ENCODE measurements around the gene GLIS1. TPM values are rescaled to one million over a fixed set of nuclear protein-coding genes. Genes with fewer than 3 reads are reported as not detected.

The GLIS1 gene
- polyA plus RNA-seq, 3 donors: 0.22 to 3.7 (median 0.56) TPM

- WGBS, 3 donors: 90 to 95% (median 93%) methylated on average over 8 of the region's 8 CpGs
- H3K27ac ChIP-seq (ENCODE audit: low read depth, low read length): no peak overlapping the region
Observed at GRCh38 chr1:53573522-53573921, 165.4 kb downstream of the GLIS1 start.

GRCh38 chr1:53572815-53573173 lies 166.2 kb downstream of the GLIS1 start:
- WGBS, 3 donors: 68 to 92% (median 91%) methylated on average over 3 of the region's 3 CpGs
- H3K27ac ChIP-seq (ENCODE audit: low read depth, low read length): no peak overlapping the region

DNA sequence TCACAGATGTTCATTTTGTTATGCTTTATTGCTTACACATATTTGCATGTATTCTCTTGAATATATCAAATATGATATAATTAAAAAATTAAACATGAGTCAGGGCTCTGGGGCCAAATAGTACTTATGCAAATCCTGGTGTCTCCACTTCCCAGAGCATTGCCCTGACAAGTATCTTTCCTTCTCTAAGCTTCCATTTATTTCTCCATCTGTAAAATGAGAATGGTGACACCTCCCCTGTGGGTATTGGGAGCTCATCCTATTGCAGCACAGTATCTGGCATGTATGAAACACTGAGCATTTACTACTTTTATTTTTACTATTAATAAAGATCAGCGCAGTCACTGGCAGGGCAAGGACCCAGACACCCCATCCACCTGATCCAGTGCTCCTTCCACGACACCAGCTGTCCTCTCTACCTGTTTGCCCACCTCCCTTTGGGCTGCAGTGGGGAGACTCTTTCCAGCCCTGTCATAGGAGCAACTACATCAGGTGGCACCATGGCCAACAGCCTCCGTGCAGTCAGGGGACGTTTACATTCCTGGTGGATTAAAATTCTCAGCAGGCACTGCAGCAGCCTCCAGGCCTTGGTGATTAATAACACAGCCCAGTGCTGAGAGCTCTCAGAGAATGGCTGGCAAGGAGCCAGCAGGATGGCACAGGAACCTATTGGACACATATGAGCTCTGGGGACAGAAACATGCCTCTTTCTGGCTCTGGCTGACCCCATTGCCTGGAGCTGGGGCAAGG lies 166.7 kb downstream of the GLIS1 start:
- H3K27ac ChIP-seq (ENCODE audit: low read depth, low read length): no peak overlapping the region
- WGBS, 3 donors: 69 to 78% (median 70%) methylated on average over 4 of the region's 4 CpGs

DNA sequence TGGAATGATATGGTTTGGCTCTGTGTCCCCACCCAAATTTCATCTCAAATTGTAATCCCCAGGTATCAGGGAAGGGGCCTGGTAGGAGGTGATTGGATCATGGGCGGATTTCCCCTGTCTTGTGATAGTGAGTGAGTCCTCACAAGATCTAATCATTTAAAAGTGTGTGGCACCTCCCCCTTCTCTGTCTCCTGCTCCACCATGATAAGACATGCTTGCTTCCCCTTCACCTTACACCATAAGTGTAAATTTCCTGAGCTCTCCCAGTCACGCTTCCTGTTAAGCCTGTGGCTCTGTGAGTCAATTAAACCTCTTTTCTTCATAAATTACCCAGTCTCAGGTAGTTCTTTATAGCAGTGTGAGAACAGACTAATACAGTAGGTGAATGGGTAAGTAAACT lies 170.4 kb downstream of the GLIS1 start:
- H3K27ac ChIP-seq (ENCODE audit: low read depth, low read length): no peak overlapping the region
- 70 to 87% (median 79%) methylated on average over 2 of the region's 2 CpGs for WGBS, 3 donors

GRCh38 chr1:53567851-53568250 lies 171.1 kb downstream of the GLIS1 start:
- WGBS, 3 donors: 92 to 98% (median 95%) methylated on average over 3 of the region's 3 CpGs

DNA sequence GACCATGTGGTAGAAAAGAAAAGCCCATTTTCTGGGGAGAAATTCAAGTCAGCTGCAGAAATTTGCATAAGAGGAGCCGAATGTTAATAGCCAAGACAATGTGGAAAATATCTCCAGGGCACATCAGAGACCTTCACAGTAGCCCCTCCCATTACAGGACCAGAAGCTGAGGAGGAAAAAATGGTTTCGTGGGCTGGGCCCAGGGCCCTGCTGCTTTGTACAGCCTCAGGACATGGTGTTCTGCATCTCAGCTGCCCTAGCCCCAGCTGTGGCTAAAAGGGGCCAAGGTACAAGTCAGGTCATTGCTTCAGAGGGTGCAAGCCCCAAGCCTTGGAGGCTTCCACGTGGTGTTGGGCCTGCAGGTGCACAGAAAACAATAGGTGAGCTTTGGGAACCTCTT lies 171.5 kb downstream of the GLIS1 start:
- no peak overlapping the region for H3K27ac ChIP-seq (ENCODE audit: low read depth, low read length)
- 64 to 77% (median 75%) methylated on average over 3 of the region's 3 CpGs for WGBS, 3 donors

More at GRCh38 chr1:53567851-53568250, 171.1 kb downstream of the GLIS1 start:
- H3K27ac ChIP-seq (ENCODE audit: low read depth, low read length): no peak overlapping the region

DNA sequence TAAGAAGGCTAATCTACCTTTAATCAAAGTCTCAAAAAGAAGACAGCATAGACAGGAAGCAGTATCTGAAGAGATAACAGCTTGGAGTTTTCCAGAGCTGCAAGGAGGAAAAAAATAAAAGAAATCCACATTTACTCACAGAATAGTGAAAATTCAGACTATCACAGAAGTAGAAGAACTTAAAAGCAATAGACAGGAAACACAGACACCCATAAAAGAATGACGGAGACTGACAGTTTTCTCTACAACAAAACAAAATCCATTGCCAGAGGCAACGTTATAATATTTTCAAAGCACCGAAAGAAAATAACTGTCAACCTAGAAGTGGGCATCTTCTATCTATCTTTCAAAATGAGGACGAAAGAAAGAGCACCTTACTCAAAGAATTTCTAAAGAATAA lies 175.4 kb downstream of the GLIS1 start:
- H3K27ac ChIP-seq (ENCODE audit: low read depth, low read length): no peak overlapping the region
- 48 to 64% (median 49%) methylated on average over 4 of the region's 4 CpGs for WGBS, 3 donors

GRCh38 chr1:53562981-53563379 lies 176.0 kb downstream of the GLIS1 start:
- 79 to 84% (median 83%) methylated on average over 3 of the region's 3 CpGs for WGBS, 3 donors
- H3K27ac ChIP-seq (ENCODE audit: low read depth, low read length): no peak overlapping the region

DNA sequence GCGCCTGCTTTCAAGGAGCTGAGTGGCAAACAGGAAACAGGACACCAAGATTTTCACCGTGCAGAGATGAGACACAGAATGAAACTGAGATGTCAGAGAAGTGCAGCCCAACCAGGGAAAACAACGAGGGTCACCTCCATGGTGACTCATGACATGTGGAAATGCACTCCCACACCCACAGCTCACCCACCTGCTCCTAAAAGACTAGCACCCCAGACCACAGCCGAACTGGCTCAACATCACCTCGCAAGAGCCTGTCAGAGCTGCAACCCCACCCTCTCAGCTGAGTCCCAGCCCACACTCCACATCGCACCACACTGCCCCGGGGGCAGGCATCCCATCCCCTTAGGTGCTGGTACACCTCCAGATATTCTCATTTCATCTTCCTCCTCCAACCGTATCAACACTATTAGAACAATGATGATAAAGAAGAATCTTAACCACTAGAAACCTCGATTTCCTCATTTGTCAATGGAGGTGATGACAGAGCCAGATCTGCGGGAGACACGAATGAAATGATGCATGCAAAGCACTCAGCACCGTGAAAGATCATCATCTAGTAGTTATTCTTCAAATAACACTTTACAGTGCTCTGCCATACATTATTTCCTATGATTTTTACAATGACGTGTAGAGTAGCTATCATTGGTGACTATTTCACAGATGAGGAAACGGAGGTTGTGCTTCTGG lies 176.5 kb downstream of the GLIS1 start:
- WGBS, 3 donors: 63 to 72% (median 66%) methylated on average over 14 of the region's 14 CpGs
- H3K27ac ChIP-seq (ENCODE audit: low read depth, low read length): no peak overlapping the region

DNA sequence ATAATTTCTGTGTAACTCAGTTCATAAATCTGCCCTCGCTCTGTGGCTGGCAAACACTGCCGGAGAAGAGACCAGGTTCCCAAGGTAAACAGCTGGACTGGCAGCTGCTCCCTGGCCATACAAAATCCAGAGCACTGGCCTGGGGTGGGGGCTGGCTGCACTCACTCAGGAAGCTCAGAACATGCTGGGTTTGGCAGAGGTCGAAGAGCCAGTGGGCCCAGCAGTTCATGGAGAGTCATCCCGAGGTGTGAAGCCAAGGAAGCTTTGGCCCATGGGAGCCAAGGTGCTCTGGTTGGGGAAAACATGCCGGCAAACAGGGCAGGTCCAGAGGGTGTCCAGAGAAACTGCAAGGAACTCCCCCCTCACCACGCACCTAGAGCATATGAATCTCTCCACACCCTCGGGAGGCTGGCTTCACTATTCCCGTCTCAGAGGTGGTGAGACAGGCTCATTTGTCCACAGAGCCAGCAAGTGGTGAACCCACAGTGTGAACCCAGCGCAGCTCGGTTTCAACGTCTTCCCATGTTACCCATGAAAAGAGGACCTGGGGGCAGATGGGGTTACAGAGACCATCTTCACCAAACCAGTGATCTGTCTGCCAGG lies 177.4 kb downstream of the GLIS1 start:
- WGBS, 3 donors: 78 to 88% (median 81%) methylated on average over 11 of the region's 11 CpGs
- H3K27ac ChIP-seq (ENCODE audit: low read depth, low read length): no peak overlapping the region

DNA sequence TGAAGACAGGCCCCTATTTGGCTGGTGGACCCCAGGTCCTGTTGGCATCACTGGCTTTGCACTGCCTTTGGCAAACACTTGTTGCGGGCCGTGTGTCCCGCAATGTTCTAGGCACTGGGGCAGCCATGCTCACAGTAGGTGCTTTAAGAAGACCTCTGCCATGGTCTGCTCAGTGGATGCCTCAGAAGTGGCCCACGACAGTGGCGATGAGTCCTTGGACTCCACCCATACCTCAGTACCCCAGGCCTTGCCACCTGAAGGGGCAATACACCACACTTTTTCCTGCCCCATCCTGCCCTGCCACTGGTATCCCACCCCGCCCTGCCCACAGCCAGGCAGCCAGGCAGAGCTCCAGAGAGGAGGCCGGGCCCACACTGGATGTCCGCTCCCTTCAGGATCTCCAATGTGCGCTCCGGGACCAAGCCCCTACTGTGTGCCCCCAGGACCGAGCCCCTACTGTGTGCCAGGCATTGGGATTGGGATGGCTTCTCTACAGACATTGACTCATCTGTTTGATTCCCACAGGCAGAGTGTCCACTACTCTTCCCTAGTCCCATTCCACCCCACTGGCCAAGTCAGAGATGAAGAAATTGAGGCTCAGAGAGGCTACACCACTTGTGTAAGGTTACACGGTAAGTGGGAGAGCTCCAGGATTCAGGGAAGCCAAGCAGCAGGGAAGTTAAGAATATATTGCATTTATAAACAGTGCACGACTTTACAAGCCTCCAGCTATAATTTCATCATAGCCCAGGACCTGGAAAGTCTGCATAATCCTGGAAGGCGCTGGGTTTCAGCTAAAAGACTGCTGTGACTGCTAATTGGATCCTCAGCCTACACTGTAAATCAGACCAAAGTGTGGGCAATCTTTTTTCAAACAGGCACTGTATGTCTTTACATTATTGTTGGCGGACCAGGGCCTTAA lies 178.1 kb downstream of the GLIS1 start:
- no peak overlapping the region for H3K27ac ChIP-seq (ENCODE audit: low read depth, low read length)
- WGBS, 3 donors: 84 to 90% (median 88%) methylated on average over 15 of the region's 15 CpGs

DNA sequence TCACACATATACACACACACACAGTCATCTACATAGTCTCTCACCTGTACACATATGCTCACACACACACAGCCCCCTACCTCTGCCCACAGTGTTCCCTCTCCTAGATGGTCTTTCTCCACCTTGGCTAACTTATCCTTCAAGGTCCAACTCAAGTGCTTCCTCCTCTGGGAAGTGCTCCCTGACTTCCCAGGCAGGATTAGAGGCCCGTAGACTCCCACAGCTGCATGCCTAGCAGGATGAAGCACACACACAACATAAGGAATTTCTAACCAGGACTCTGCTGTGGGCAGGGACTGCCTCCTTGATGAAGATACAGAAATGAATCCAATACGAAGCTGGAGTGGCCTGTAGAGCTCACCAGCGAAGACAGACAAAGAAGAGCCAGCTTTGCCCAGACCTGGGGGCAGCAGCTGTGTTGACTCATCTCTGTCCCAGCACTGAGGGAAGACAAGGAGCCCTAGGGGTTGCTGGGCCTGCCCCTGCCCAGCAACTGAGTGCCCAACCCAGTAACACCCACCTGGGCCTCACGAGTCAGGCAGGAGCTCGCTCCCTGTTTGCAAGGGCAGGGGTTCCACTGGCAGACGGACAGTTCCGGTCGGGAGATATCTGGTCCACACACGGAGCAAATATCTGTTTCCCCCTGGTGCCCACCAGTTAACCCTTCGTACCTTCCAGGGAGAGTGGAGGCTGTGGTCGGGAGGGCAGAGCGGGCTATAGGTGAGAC lies 178.9 kb downstream of the GLIS1 start:
- 84 to 87% (median 85%) methylated on average over 12 of the region's 12 CpGs for WGBS, 3 donors
- H3K27ac ChIP-seq (ENCODE audit: low read depth, low read length): no peak overlapping the region

GRCh38 chr1:53559391-53559815 lies 179.6 kb downstream of the GLIS1 start:
- WGBS, 3 donors: 69 to 71% (median 70%) methylated on average over 13 of the region's 13 CpGs
- no peak overlapping the region for H3K27ac ChIP-seq (ENCODE audit: low read depth, low read length)

DNA sequence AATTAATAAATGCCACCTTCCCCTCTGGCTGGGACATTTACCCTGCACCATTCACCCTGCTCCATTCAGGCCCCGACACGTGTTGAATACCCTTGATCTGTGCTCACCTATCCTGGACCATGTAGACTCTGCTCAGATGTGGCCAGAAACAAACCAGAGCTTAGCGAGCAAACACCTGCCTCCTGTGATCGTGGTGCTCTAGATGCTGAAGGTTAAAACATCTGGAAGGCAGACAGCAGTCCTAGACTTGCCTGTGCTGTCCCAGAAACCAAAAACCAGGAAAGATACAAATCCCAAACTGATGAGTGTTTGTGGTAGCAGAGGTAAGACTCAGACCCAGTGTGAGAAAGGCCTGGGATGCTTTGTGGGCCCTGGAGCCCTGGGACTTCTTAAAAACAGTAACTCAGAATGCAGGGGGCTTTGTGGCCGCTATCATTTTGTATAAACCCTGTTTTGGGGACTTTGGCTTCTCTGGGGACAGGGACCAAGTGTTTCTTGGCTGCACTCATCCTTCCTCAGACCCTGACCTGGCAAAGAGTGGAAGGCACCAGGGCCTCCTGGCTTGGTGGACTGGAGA lies 180.1 kb downstream of the GLIS1 start:
- no peak overlapping the region for H3K27ac ChIP-seq (ENCODE audit: low read depth, low read length)
- WGBS, 3 donors: 85 to 92% (median 85%) methylated on average over 5 of the region's 5 CpGs

- H3K27ac ChIP-seq (ENCODE audit: low read depth, low read length): no peak overlapping the region
- 80 to 85% (median 83%) methylated on average over 12 of the region's 12 CpGs for WGBS, 3 donors
Observed at GRCh38 chr1:53557830-53558738, 180.9 kb downstream of the GLIS1 start.

- no peak overlapping the region for H3K27ac ChIP-seq (ENCODE audit: low read depth, low read length)
- WGBS, 3 donors: 81 to 93% (median 83%) methylated on average over 4 of the region's 4 CpGs
Observed at GRCh38 chr1:53557369-53557768, 181.6 kb downstream of the GLIS1 start.
